ENCODE results near the gene KAT2A.

KAT2A gene

DNA sequence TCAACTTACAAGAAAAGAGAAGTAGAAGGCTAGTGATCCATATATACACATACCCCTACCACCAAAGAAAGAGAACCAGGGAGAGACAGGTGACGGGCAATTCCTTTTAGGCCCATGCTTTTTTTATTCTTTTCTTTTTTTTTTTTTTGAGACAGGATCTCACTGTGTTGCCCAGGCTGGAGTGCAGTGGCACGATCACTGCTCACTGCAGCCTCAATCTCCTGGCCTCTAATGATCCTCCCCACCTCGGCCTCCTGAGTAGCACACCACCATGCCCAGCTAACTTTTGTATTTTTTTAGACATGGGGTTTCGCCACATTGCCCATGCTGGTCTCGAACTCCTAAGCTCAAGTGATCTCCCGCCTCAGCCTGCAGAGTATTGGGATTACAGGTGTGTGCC, 6.2 kb upstream of the KAT2A start:
- TF ChIP-seq, protein P1, sequence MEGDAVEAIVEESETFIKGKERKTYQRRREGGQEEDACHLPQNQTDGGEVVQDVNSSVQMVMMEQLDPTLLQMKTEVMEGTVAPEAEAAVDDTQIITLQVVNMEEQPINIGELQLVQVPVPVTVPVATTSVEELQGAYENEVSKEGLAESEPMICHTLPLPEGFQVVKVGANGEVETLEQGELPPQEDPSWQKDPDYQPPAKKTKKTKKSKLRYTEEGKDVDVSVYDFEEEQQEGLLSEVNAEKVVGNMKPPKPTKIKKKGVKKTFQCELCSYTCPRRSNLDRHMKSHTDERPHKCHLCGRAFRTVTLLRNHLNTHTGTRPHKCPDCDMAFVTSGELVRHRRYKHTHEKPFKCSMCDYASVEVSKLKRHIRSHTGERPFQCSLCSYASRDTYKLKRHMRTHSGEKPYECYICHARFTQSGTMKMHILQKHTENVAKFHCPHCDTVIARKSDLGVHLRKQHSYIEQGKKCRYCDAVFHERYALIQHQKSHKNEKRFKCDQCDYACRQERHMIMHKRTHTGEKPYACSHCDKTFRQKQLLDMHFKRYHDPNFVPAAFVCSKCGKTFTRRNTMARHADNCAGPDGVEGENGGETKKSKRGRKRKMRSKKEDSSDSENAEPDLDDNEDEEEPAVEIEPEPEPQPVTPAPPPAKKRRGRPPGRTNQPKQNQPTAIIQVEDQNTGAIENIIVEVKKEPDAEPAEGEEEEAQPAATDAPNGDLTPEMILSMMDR (IDR thresholded peaks at IDR 0.05; ENCODE audit: borderline replicate concordance, insufficient read depth, low read depth, low read length): no peak
- H3K4me3 ChIP-seq (ENCODE audit: low read depth, low read length): no peak overlapping the region

DNA sequence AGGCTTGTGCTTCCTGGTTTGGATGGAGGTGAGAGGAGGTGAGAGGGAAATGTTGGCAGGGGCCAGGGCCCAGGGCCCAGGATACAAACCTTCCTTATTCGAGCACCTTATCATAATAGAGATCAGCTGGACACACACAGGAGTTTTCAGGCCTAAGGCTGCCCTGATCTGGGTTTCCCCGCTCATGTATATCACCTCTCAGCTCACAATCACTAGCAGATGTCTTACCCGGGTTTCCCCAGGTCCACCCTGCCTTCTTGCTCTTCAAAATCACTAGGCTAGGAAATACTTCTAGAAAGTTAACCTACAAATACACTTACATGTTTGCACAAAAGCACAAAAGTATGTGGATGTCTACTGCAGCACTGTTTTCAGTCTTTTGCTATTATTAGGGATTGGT, 5.7 kb upstream of the KAT2A start:
- TF ChIP-seq, protein P1 (IDR thresholded peaks at IDR 0.05; ENCODE audit: borderline replicate concordance, insufficient read depth, low read depth, low read length): no peak
- no peak overlapping the region for H3K4me3 ChIP-seq (ENCODE audit: low read depth, low read length)

DNA sequence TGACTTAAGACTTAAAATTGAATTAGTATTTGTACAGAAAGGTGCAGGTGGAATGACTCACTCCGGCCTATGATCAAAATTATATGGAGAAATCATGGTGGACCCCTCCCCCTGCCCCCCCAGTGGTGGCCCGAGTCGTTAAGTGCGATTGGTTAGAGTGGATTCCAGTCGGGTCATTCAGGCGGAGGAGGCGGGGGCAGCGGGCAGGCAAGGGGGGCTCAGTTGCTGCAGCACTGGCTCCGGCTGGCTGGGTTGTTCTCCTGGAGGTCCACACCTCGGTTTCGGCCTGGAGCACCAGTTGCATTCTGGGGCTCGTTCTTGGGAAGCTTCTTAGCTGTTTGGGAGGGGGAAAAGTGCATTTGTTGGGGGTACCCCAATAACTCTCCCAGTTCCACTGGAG, 4.4 kb upstream of the KAT2A start:
- TF ChIP-seq, protein P1 (IDR thresholded peaks at IDR 0.05; ENCODE audit: borderline replicate concordance, insufficient read depth, low read depth, low read length): no peak
- H3K4me3 ChIP-seq (ENCODE audit: low read depth, low read length): no peak overlapping the region

DNA sequence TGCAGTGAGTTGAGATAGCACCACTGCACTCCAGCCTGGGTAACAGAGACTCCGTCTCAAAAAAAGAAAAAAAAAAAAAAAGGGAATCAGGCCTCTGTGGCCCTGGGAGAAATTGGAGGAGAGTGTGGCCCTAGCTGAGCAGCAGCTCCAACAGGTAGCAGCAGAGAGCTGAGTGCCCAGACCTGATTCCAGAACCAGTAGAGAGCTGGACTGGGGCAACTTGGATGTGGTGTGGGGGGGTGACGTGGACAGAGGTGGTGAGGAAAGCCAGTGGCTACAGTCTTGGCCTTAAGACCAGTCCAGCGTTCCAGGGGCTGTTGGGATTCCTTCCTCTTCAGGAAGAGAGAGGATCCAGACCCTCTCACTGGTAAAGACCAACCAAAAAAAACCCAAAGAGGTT, 3.1 kb upstream of the KAT2A start:
- no peak overlapping the region for H3K4me3 ChIP-seq (ENCODE audit: low read depth, low read length)
- TF ChIP-seq, protein P1 (IDR thresholded peaks at IDR 0.05; ENCODE audit: borderline replicate concordance, insufficient read depth, low read depth, low read length): no peak

DNA sequence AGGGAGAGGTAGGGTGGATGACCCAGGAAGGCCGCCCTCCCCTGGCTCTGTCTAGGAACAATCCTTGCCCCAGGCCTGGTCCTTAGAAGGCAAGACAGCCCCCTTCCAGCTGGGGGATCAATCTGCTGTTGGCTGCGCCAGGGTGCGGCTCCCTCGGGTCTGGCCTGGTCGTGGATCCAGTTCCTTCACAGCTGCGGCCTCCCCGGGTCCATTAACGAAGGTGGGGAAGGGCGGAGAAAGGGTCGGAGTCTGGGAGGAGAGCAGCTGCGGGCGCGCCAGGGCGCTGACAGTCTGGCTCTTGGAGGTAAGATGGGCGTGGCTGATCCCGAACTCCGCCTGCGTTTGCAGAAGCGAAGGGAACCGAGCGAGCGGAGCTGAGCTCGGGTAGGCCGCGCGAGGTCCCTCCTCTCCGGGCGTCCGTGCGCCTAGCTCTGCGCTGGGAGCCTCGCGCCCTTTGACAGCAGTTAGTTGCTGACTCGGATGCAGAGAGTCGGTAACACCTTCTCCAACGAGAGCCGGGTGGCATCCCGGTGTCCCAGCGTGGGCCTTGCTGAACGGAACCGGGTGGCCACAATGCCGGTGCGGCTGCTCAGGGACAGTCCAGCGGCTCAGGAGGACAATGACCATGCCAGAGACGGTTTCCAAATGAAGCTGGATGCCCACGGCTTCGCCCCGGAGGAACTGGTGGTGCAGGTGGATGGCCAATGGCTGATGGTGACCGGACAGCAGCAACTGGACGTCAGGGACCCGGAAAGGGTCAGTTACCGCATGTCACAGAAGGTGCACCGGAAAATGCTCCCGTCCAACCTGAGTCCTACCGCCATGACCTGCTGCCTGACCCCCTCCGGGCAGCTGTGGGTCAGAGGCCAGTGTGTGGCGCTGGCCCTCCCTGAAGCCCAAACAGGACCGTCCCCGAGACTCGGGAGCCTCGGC, 1.5 kb upstream of the KAT2A start, which contains the start of gene HSPB9:
Gene HSPB9 (plus strand): TSS at position 434 of the 933 bp plus-strand sequence. CDS start 47 bp downstream, at position 481.
- H3K4me3 ChIP-seq (ENCODE audit: low read depth, low read length): no peak within 1 kb of the TSS
- TF ChIP-seq, protein P1 (IDR thresholded peaks at IDR 0.05; ENCODE audit: borderline replicate concordance, insufficient read depth, low read depth, low read length): no peak

DNA sequence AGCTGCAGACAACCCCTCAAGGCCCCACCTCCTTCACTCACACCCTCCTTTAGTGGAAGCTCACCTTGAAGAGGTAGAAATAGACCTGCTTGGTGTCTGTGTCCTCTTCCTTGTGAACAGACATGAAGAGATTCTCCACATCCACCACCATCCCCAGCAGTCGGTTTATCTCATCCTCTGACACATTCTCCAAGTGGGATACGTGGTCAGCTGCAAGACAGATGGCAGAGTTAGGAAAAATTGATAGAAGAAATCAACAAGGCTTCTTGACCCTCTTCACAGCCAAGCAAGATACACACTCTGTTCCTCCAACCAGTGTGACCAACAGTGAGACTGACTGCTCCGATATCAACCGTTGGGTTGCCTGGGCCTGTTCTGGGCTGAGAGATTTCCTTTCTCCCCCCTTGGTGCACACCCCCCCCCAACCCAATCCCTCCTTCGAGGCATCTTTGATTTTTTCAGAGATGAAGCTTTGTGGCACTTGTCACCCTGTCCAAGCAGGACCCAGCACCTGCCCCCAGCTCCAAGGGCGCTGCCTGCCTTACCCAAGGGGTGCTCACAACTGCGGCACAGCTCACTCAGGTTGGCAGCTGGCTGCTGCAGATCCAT, 902 bp downstream of the KAT2A start:
- H3K4me3 ChIP-seq (ENCODE audit: low read depth, low read length): peak overlapping the region; percentile 54
- TF ChIP-seq, protein P1 (IDR thresholded peaks at IDR 0.05; ENCODE audit: borderline replicate concordance, insufficient read depth, low read depth, low read length): no peak
